ENCODE measurements around the gene ZNF266.

GRCh38 chr19:9485140-9485539 lies 49.8 kb upstream of the ZNF266 start:
- TF ChIP-seq CTCF (IDR thresholded peaks at IDR 0.05): no peak
- no peak for TF ChIP-seq POLR2A (IDR thresholded peaks at IDR 0.05)
- TF ChIP-seq POLR2AphosphoS5 (IDR thresholded peaks at IDR 0.05; ENCODE audit: insufficient read depth in 1 of 2, low read depth in 1 of 2): no peak
